IMR-90 (cell line): Measurements from ENCODE around the gene ETV7. TPM values are rescaled to one million over a fixed set of nuclear protein-coding genes. Genes with fewer than 3 reads are reported as not detected.

Experiments used
- ATAC-seq: fragments of 200-7000 bp; cut with Tn5 transposase; 2 replicates; pipeline ENCODE4 v1.9.1; 2020; ENCODE audit warnings: low read depth, mild to moderate bottlenecking, moderate library complexity
- BruUV-seq: library from RNA; stranded (reverse); fragments of 400-500 nt; replicated peaks from 2 replicates; lab custom pipeline; 2021; lab: Mats Ljungman, UMichigan
- CTCF ChIA-PET: fragments of 300-600 bp; formaldehyde crosslinking; extraction: SDS; loops from one replicate; lab custom pipeline; 2021; ENCODE audit warnings: antibody characterized with exemption; lab: Yijun Ruan, JAX
- POLR2A ChIA-PET: fragments of 300-600 bp; sonication (Branson Sonifier 250); formaldehyde crosslinking; loops from one replicate; lab custom pipeline; 2022; ENCODE audit warnings: antibody characterized with exemption; ENCODE audit not compliant: unreplicated experiment; lab: Charles Lee
- DNase-seq: peaks from one replicate; pipeline ENCODE4 v3.0.0; 2013
- H2AFZ ChIP-seq: replicated peaks from 2 replicates; pipeline ENCODE3; 2013; ENCODE audit warnings: low read length, mild to moderate bottlenecking; ENCODE audit not compliant: poor library complexity
- H2AK5ac ChIP-seq: 2 replicates; pipeline ENCODE4 v1.6.1; 2013; ENCODE audit warnings: low read depth, low read length, inconsistent platforms
- H2AK9ac ChIP-seq: replicated peaks from 2 replicates; pipeline ENCODE3; 2013; ENCODE audit warnings: mild to moderate bottlenecking, low read depth, low read length, moderate library complexity; ENCODE audit not compliant: poor library complexity
- H2BK120ac ChIP-seq: 2 replicates; pipeline ENCODE4 v1.6.1; 2013; ENCODE audit warnings: low read depth, low read length, inconsistent platforms
- H2BK15ac ChIP-seq: 3 replicates; pipeline ENCODE4 v1.6.1; 2013; ENCODE audit warnings: low read depth, low read length, inconsistent platforms
- H2BK20ac ChIP-seq: 2 replicates; pipeline ENCODE4 v1.6.1; 2013; ENCODE audit warnings: low read depth, mild to moderate bottlenecking, inconsistent platforms, low read length, moderate library complexity
- H2BK5ac ChIP-seq: 2 replicates; pipeline ENCODE4 v1.6.1; 2013; ENCODE audit warnings: mild to moderate bottlenecking, low read depth, low read length, inconsistent platforms; ENCODE audit not compliant: poor library complexity, severe bottlenecking
- H3K14ac ChIP-seq: replicated peaks from 2 replicates; pipeline ENCODE4 v1.6.1; 2013; ENCODE audit warnings: low read depth, low read length, inconsistent platforms
- H3K18ac ChIP-seq: 2 replicates; pipeline ENCODE4 v1.6.1; 2013; ENCODE audit warnings: low read depth, low read length, control low read depth
- H3K23ac ChIP-seq: 2 replicates; pipeline ENCODE4 v1.6.1; 2013; ENCODE audit warnings: low read depth, low read length, inconsistent platforms
- H3K27ac ChIP-seq: 2 replicates; pipeline ENCODE4 v1.5.1; 2013; ENCODE audit warnings: mild to moderate bottlenecking, control low read depth, low read length; ENCODE audit not compliant: insufficient read depth
- H3K27me3 ChIP-seq: 2 replicates; pipeline ENCODE4 v1.6.1; 2013; ENCODE audit warnings: low read length; ENCODE audit not compliant: control insufficient read depth, insufficient read depth
- H3K36me3 ChIP-seq: 2 replicates; pipeline ENCODE4 v1.6.1; 2013; ENCODE audit warnings: low read length, mixed read lengths; ENCODE audit not compliant: control insufficient read depth, insufficient read depth
- H3K4ac ChIP-seq: 2 replicates; pipeline ENCODE4 v1.6.1; 2013; ENCODE audit warnings: low read depth, low read length, inconsistent platforms
- H3K4me1 ChIP-seq: 2 replicates; pipeline ENCODE4 v1.6.1; 2013; ENCODE audit warnings: low read length, mixed read lengths; ENCODE audit not compliant: control insufficient read depth, insufficient read depth
- H3K4me2 ChIP-seq: 2 replicates; pipeline ENCODE4 v1.6.1; 2013; ENCODE audit warnings: low read depth, mild to moderate bottlenecking, control low read depth, low read length, moderate library complexity
- H3K4me3 ChIP-seq: 2 replicates; pipeline ENCODE4 v1.5.1; 2013; ENCODE audit warnings: low read depth, mild to moderate bottlenecking, control low read depth, low read length, moderate library complexity; ENCODE audit not compliant: insufficient read depth
- H3K56ac ChIP-seq: 2 replicates; pipeline ENCODE4 v1.6.1; 2013; ENCODE audit warnings: low read length, inconsistent platforms; ENCODE audit not compliant: insufficient read depth; ENCODE audit errors: extremely low read depth
- H3K79me1 ChIP-seq, 2 experiments: 2 replicates each; pipeline ENCODE4 v1.6.1; 2013; ENCODE audit warnings: low read length in 2 of 2, inconsistent platforms in 1 of 2, low read depth in 1 of 2
- H3K9ac ChIP-seq: 2 replicates; pipeline ENCODE4 v1.6.1; 2013; ENCODE audit warnings: low read depth, low read length, control low read depth
- H3K9me1 ChIP-seq: 2 replicates; pipeline ENCODE4 v1.6.1; 2013; ENCODE audit warnings: low read length, inconsistent platforms; ENCODE audit not compliant: insufficient read depth
- H3K9me3 ChIP-seq: 2 replicates; pipeline ENCODE4 v1.6.1; 2013; ENCODE audit warnings: low read length; ENCODE audit not compliant: control insufficient read depth, insufficient read depth
- H4K20me1 ChIP-seq: 2 replicates; pipeline ENCODE4 v1.6.1; 2013; ENCODE audit warnings: low read length, inconsistent platforms; ENCODE audit not compliant: insufficient read depth
- H4K5ac ChIP-seq: 2 replicates; pipeline ENCODE4 v1.6.1; 2013; ENCODE audit warnings: mild to moderate bottlenecking, low read depth, low read length, control low read depth
- H4K8ac ChIP-seq, 2 experiments: 2 replicates each; pipeline ENCODE4 v1.6.1; 2013; ENCODE audit warnings: low read depth in 2 of 2, low read length in 2 of 2, control low read depth in 1 of 2, inconsistent platforms in 1 of 2
- H4K91ac ChIP-seq: 2 replicates; pipeline ENCODE4 v1.6.1; 2013; ENCODE audit warnings: low read depth, low read length, inconsistent platforms; ENCODE audit not compliant: insufficient read depth
- MAZ ChIP-seq: IDR thresholded peaks from 2 replicates; pipeline ENCODE4 v1.6.1; 2012; ENCODE audit warnings: low read depth, mild to moderate bottlenecking, low read length, improper control_type of control experiment, moderate library complexity, borderline replicate concordance
- NFE2L2 ChIP-seq: fragments of 150-350 bp; IDR thresholded peaks from 2 replicates; pipeline ENCODE4 v1.6.1; 2016; ENCODE audit warnings: low read depth, mild to moderate bottlenecking, low read length
- WGBS, 2 experiments: methylation state at CpG; one replicate each; pipeline versions ENCODE4 v1.1.5 to v1.1.7; 2013; ENCODE audit warnings: missing lambda C conversion rate in 2 of 2; ENCODE audit not compliant: insufficient read length in 1 of 2; ENCODE audit errors: extremely low coverage in 2 of 2; 5-methylcytosine and 5-hydroxymethylcytosine counted together
- dilution Hi-C: fragments of 300-500 bp; cut with HindIII; formaldehyde crosslinking; loops from one replicate; pipeline ENCODE4 v1.14.3; 2018; ENCODE audit warnings: low sequenced_read_pairs; ENCODE audit not compliant: unreplicated experiment
- in situ Hi-C: fragments of 300-500 bp; cut with MboI; formaldehyde crosslinking; loops from 3 replicates; pipeline ENCODE4 v1.14.3; 2019; ENCODE audit warnings: low sequenced_read_pairs, inconsistent platforms, mixed read lengths
- intact Hi-C: fragments of 100-400 bp; cut with micrococcal nuclease; formaldehyde crosslinking; loops from 2 replicates; pipeline ENCODE4 v1.10.0; 2022
- polyA plus RNA-seq, 3 experiments: library from polyadenylated mRNA; depleted of rRNA; stranded (reverse); fragments of >200 nt; gene quantifications; 2 replicates each; pipeline ENCODE4 v1.2.3, GENCODE V29; 2012; ENCODE audit warnings: low replicate concordance in 1 of 3
- total RNA-seq: library from RNA; depleted of rRNA; stranded (reverse); fragments of >200 nt; gene quantifications from 2 replicates; pipeline ENCODE4 v1.2.3, GENCODE V29; 2012

The ETV7 gene
- total and polyA plus RNA-seq, 2 of the 4 experiments (the other 2 are of a cell fraction): 0.17 to 0.18 TPM

DNA sequence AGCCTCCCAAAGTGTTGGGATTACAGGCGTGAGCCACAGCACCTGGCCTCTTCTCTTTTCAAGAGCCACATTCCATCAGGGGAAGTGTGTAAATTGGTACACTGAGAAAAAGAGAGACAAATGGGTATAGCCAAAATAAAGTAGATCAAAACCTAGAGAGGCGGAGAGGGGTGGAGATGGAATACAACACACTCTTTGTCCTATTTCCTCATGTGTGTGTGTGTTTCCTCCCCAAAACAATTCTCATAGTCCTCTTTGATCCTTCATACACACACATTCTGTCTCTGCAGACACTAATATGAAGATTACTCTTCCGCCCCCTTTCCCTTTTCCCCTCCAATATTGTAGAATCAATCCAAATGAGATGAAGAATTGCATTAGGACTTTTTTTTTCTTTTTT, 39.2 kb upstream of the ETV7 start:
- H2BK15ac ChIP-seq: no peak overlapping the region
- H4K20me1 ChIP-seq: no peaks in the 10 kb centered on the region
- H2AK9ac ChIP-seq: no peak overlapping the region
- dilution Hi-C loops (no loop called here), intact Hi-C loops (no loop called here), in situ Hi-C loops (no loop called here)
- ATAC-seq (no peak), DNase-seq (no peak)
- no peak overlapping the region for H3K18ac ChIP-seq
- no peak overlapping the region for H4K5ac ChIP-seq
- no peaks in the 10 kb centered on the region for H3K9me3 ChIP-seq
- no peak overlapping the region for H3K9ac ChIP-seq
- no peak overlapping the region for H4K8ac ChIP-seq
- no peaks in the 10 kb centered on the region for H3K36me3 ChIP-seq
- no peak overlapping the region for H4K91ac ChIP-seq
- no peak overlapping the region for H3K14ac ChIP-seq
- no peak overlapping the region for H3K4me2 ChIP-seq
- peaks cover 7% of the 10 kb centered on the region for H3K4me1 ChIP-seq
- WGBS, 2 experiments: no CpG with 5 or more reads among the region's 3 CpGs
- H3K23ac ChIP-seq: no peak overlapping the region
- peaks cover 5 to 10% of the 10 kb centered on the region in 2 experiments; a peak in 3 of 4 replicates for H3K79me1 ChIP-seq
- no peak overlapping the region for H3K4me3 ChIP-seq
- no peaks in the 10 kb centered on the region for H3K27me3 ChIP-seq
- no peak overlapping the region for H2AK5ac ChIP-seq
- H2AFZ ChIP-seq: no peak overlapping the region
- no peak for TF ChIP-seq MAZ
- TF ChIP-seq NFE2L2: no peak
- H3K9me1 ChIP-seq: peaks cover 9% of the 10 kb centered on the region; the same call in 1 of the 2 replicates
- BruUV-seq: no TSS peak
- no peak overlapping the region for H3K56ac ChIP-seq
- ChIA-PET CTCF (no interaction called here), POLR2A (no interaction called here)
- H3K4ac ChIP-seq: no peak overlapping the region
- no peak overlapping the region for H2BK5ac ChIP-seq
- no peak overlapping the region for H2BK120ac ChIP-seq
- no peak overlapping the region for H2BK20ac ChIP-seq
- no peak overlapping the region for H3K27ac ChIP-seq
